Prostate gland (tissue), 2 donors: ENCODE data around the gene CDC42EP3.

Source experiments
- POLR2A ChIP-seq: fragments of 450-650 bp; IDR thresholded peaks from one replicate; pipeline ENCODE4 v1.6.1; 2016; ENCODE audit warnings: antibody characterized with exemption, mild to moderate bottlenecking
- POLR2AphosphoS5 ChIP-seq: sonication (generic); formaldehyde crosslinking; IDR thresholded peaks from one replicate; pipeline ENCODE4 v1.6.1; 2017; ENCODE audit warnings: antibody characterized with exemption
- TF ChIP-seq, protein P1 (sequence below), 4 experiments: fragments of 200-600 bp in 2 of 4; fragments of 450-650 bp in 2 of 4; sonication (generic) in 2 of 4; IDR thresholded peaks; 1 replicate in 3 of 4; 2 replicates in 1 of 4; pipeline ENCODE4 v1.5.1; 2016 to 2019; ENCODE audit warnings: antibody characterized with exemption in 4 of 4, mild to moderate bottlenecking in 2 of 4, moderate library complexity in 2 of 4

DNA sequence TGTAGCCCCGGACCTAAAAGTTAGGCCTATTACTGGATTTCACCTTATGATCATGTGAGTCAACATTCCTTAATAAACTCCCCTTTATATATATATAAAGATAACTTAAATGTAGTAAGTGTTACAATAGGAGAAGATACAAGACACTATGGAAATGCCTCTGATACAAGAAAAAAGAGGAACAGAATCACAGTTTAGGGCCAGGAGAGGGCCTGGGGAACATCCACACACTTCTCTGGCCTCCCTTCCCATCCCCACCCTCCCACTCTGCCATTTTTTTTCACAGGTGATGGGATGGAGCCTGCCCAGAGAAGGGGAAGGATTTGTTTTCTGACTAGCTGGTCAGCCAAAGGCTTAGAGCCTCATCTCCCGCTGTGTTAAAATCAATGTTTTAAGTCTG is 6.4 kb downstream of the CDC42EP3 start:
- TF ChIP-seq, protein P1, sequence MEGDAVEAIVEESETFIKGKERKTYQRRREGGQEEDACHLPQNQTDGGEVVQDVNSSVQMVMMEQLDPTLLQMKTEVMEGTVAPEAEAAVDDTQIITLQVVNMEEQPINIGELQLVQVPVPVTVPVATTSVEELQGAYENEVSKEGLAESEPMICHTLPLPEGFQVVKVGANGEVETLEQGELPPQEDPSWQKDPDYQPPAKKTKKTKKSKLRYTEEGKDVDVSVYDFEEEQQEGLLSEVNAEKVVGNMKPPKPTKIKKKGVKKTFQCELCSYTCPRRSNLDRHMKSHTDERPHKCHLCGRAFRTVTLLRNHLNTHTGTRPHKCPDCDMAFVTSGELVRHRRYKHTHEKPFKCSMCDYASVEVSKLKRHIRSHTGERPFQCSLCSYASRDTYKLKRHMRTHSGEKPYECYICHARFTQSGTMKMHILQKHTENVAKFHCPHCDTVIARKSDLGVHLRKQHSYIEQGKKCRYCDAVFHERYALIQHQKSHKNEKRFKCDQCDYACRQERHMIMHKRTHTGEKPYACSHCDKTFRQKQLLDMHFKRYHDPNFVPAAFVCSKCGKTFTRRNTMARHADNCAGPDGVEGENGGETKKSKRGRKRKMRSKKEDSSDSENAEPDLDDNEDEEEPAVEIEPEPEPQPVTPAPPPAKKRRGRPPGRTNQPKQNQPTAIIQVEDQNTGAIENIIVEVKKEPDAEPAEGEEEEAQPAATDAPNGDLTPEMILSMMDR (IDR thresholded peaks at IDR 0.05), result no peak
- TF ChIP-seq POLR2A (no peak), POLR2AphosphoS5 (no peak)
